Stimulated activated CD8-positive, alpha-beta memory T cell treated with anti-CD3 and anti-CD28 coated beads, Interleukin-12 subunit alpha, Interleukin-12 subunit beta, amount 100 ng/mL, for 4 hours (primary cell): ENCODE results near the gene NOXO1.
"Not testable (repeated sequence)": the region's sequence is repeated elsewhere in the genome, so short reads cannot be mapped to it uniquely, and the experiment has no call there.

Source experiments
- DNase-seq: peaks from one replicate; pipeline ENCODE4 v3.0.0-alpha.2; 2020; ENCODE audit warnings: low read depth

The NOXO1 gene

DNA sequence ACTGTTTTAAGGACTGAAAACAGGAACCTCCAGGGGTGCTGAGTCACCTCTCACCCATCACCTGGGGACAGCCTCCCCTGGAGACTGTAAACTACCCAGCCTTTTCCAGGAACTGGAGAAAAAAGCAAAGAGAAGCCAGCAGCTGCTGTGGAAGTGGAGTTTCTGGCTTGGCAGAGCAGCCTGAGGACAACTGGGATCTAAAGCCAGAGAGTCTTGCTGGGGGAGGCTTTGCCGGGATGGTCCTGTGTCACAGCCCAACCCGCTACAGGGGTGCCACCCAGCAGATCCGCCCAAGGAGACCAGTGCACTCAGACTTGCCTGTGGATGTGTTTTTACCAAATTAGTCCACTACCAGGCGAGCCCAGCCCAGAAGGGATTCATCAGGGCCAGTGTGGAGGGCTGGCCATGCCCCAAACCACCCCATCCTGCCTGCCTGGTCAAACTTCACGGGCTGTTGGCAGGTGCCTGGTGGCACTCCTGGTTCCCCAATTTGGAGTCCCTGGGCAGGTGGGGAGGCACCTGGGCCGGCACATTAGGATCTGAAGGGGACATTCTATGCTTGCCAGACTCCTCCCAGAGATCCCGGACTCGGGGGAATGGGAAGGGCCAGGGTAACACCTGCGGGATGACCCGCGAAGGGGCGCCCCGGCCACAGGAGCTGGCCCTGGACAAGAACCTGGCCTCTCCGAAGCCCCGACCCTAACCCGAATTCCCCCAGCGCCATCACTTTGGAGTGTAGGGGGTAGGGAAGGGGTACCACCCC is 39.0 kb downstream of the NOXO1 start:
- no peak for DNase-seq

GRCh38 chr16:1941162-1942046 is 39.9 kb downstream of the NOXO1 start:
- no peak for DNase-seq

- no peak for DNase-seq
Measured at GRCh38 chr16:1940273-1941161, 40.8 kb downstream of the NOXO1 start.

DNA sequence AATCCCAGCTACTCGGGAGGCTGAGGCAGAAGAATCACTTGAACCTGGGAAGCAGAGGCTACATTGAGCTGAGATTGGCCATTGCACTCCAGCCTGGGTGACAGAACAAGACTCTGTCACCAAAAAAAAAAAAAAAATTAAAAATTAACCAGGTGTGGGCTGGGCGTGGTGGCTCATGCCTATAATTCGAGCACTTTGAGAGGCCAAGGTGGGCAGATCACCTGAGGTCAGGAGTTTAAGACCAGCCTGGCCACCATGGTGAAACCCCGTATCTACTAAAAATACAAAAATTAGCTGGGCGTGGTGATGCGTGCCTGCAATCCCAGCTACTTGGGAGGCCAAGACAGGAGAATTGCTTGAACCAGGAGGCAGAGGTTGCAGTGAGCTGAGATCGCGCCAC is 41.4 kb downstream of the NOXO1 start:
- not testable (repeated sequence) for DNase-seq

GRCh38 chr16:1938910-1939309 is 42.4 kb downstream of the NOXO1 start:
- no peak for DNase-seq

GRCh38 chr16:1938316-1938715 is 43.0 kb downstream of the NOXO1 start:
- DNase-seq, result no peak

DNA sequence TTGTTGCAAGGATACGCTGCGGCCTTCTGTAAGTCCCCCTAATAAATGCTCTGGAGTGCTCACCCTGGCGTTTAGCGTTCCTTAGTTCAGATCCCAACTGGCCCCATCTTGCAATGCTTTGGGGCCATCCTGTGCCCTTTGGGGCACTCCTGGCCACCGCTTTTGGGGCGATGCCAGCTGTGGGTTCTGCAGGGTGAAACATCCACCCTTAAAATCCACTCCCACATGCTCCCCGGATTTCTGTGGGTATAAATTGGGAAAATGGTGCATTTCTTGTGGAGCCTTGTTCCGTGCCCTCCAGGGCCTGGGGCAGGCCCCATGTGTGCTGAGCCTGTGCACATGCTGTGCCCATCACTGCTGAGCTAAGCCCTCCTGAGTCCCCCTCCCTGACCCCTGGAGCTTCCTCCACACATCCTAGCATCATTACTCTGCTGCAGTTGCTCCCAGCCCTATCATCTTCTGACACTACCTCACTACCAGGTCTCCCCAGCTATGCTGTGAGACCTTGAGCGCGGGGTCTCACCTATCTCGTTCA is 44.3 kb downstream of the NOXO1 start:
- DNase-seq, result no peak

- no peak for DNase-seq
Measured at GRCh38 chr16:1933097-1933661, 48.1 kb downstream of the NOXO1 start.

DNA sequence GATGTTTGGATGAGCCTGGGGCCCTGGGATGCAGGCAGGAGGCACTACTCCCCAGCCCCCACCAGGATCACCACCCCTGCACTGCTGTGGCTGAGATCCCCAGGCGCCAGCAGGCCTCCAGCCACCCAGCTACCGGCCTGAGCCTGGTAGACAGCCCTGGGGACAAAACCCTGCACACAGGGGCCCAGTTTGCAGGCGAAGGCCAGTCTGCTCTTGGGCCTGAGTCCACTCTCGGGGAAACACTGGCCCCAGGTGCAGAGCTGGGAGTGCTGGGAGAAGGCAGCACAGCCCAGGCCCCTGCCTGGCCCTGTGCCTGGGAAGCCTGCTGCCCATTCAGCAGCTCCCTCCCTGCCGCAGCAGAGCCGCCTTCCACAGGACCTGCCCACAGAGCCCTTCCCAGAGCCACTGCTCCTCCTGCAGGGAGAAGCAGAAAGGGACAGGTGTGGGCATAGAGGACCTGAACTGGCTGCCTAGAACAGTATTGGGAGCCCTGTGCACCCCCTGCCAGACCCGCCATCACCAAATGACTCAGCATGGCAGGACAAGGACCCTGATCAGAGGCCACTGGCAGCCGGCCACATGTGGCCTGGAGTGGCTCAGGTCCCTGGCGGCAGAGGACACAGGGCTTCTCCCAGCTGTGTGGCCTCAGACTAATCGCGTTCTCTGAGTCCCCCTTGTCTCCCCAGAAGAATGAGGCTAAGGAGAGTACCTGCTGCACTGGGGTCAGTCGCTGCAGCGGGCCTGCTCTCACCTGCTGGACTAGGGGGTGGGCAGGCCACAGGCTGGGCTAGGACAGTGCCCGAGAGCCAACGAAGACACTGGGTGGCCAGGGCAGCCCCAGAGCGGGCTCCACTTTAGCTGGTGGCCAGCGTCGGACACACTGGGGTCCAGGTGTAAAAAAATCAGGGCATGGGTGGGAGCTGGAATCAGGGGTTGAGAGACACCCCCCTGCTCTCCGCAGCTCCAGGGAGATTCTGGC is 48.9 kb downstream of the NOXO1 start:
- DNase-seq, result no peak

GRCh38 chr16:1930338-1930720 is 50.9 kb downstream of the NOXO1 start:
- DNase-seq, result no peak

DNA sequence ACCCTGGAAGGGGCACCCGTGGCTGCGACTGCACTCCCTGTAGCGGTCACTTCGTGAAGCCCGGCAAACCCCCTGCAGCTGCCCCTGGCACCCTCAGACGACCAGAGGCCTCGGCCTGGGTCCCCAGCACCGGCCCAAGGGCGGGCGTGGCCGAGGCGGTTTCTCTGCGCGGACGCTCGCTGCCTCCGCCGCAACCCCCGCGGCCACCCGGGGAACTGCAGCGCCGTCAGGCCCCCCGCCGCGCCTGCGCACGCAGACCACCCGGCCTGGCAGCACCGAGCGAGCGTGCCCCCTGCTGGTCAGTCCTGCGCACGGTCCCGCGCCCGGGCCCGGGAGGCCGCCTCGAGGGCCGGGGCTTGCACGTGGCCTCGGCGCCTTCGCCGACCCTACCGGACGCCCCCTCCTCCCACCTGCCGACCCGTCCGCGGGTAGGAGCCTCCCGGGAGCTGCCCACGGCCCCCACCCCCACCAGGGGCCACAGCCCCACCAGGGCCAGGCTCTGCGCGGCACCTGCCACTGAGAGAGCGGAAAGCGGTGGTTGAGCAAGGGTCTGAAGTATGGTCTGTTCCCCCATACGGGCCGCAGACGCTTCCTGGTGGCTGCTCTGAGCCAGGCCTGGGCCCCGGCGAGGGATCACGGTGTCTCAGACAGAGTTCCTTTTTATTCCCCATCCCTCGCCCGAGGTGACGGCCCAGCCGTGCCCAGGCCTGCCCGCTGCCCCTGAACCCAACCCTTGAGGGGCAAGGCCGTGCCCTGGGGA is 51.5 kb downstream of the NOXO1 start:
- DNase-seq, result peak; percentile 87

DNA sequence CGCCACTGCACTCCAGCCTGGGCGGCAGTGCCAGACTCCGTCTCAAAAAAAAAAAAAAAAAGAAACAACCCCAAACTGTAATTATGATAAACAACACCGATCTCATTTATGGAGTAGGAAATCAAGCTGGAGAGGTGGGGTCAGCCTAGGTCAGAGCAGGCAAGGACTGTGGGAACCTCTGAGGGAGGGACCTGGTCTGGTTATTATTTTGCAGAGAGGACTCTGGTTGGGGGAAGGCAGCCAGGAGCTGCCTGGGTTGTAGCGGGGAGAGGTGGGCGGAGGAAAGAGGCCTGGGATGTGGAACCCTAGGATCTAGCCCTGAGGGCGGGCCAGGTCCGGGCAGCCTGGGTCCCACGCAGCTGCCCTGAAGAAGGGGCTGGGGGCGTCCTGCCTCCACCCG is 52.2 kb downstream of the NOXO1 start:
- DNase-seq, result no peak
